Ovary (tissue), 9 donors: ENCODE results near the gene ADAMTS6. TPM values are rescaled to one million over a fixed set of nuclear protein-coding genes. Genes with fewer than 3 reads are reported as not detected.

Experiments
- DNase-seq, 5 donors: peaks; one replicate each; pipeline ENCODE4 v3.0.0-alpha.2; 2019 to 2020
- H3K27ac ChIP-seq, 2 donors: fragments of 200-600 bp; one replicate each; pipeline versions ENCODE4 v1.5.1 to v1.8.0; 2019 to 2022
- H3K27me3 ChIP-seq: fragments of 200-600 bp; one replicate; pipeline ENCODE4 v1.8.0; 2022
- H3K36me3 ChIP-seq: fragments of 200-600 bp; sonication (generic); one replicate; pipeline ENCODE4 v1.5.1; 2019
- H3K4me1 ChIP-seq: one replicate; pipeline ENCODE4 v1.8.1; 2013; ENCODE audit warnings: mild to moderate bottlenecking, moderate library complexity; ENCODE audit not compliant: insufficient read depth
- H3K4me3 ChIP-seq: fragments of 200-600 bp; sonication (generic); one replicate; pipeline ENCODE4 v1.5.1; 2017
- H3K9me3 ChIP-seq, 2 donors: fragments of 200-600 bp in 1 of 2; sonication (generic) in 1 of 2; one replicate each; pipeline versions ENCODE4 v1.5.1 to v1.8.1; 2013 to 2019; ENCODE audit warnings: mild to moderate bottlenecking in 1 of 2, moderate library complexity in 1 of 2
- EP300 ChIP-seq: sonication (generic); formaldehyde crosslinking; IDR thresholded peaks from one replicate; pipeline ENCODE4 v1.6.1; 2017; ENCODE audit warnings: antibody characterized with exemption
- POLR2A ChIP-seq: fragments of 450-650 bp; IDR thresholded peaks from one replicate; pipeline ENCODE4 v1.6.1; 2017; ENCODE audit warnings: antibody characterized with exemption, mild to moderate bottlenecking, moderate library complexity
- WGBS, 3 donors: extraction: QIAGEN DNeasy Blood & Tissue Kit in 1 of 3; methylation state at CpG; one replicate each; pipeline versions ENCODE4 v1.1.5 to v1.1.7; 2013 to 2017; 5-methylcytosine and 5-hydroxymethylcytosine counted together
- intact Hi-C, 4 donors: fragments of 100-400 bp; cut with DNase I; formaldehyde crosslinking; loops; one replicate each; pipeline versions ENCODE4 v1.11.0 to v1.15.1; 2022 to 2023
- polyA plus RNA-seq, 2 donors: library from polyadenylated mRNA; stranded (reverse); fragments of 200-250 nt in 1 of 2; fragments of 350-450 nt in 1 of 2; fragmentation: Illumina TruSeq in 1 of 2; extraction: RNeasy Lipid Tissue Mini Kit (QIAGEN cat#74804) in 1 of 2; gene quantifications; one replicate each; pipeline ENCODE4 v1.2.3, GENCODE V29; 2013 to 2014
- total RNA-seq, 7 donors: library from RNA; depleted of rRNA in 2 of 7; stranded (reverse); fragments of >200 nt in 2 of 7; fragmentation: NEBNext Ultra II Directional in 3 of 7; extraction: Animal tissue kit (Norgen Biotek cat#: 25700) in 3 of 7; gene quantifications; one replicate each; pipeline versions ENCODE4 v1.1.0 to v1.2.4, GENCODE V29; 2016 to 2023
- TF ChIP-seq, protein P1 (sequence below), 3 donors: fragments of 450-650 bp in 2 of 3; fragments of 200-600 bp in 1 of 3; IDR thresholded peaks; one replicate each; pipeline versions ENCODE4 v1.5.1 to v1.8.0; 2016 to 2022; ENCODE audit warnings: antibody characterized with exemption in 3 of 3, mild to moderate bottlenecking in 1 of 3
- donor health status: DM: no; HTN: no; CAD: no; lungs with moderate emphysema.
- donor health status: DM: no; HTN: no; CAD: no.
- donor health status: Bipolar disorder and iron deficiency.
- donor health status: DM: yes; HTN: yes; CAD: no.
- donor health status: DM: no; HTN: no; CAD: no.
- donor health status: DM: yes; HTN: yes; CAD: no.

Gene ADAMTS6
- total and polyA plus RNA-seq, 9 donors: 0.96 to 7.2 (median 2.2) TPM

DNA sequence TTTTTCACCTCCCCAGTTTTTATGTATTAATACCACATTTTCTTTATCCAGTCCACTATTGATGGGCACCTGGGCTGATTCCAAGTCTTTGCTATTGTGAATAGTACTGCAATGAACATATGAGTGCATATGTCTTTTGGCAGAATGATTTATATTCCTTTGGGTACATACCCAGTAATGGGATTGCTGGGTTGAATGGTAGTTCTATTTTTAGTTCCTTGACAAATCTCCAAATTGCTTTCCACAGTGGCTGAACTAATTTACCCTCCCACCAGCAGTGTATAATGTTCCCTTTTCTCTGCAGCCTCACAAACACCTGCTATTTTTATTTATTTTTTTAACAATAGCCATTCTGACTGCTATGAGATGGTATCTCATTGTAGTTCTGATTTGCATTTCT lies 340.2 kb downstream of the ADAMTS6 start:
- H3K27ac ChIP-seq: no peak overlapping the region
- H3K27me3 ChIP-seq: no peaks in the 10 kb centered on the region
- no peaks in the 10 kb centered on the region for H3K9me3 ChIP-seq
- DNase-seq: no peak
- TF ChIP-seq, protein P1, sequence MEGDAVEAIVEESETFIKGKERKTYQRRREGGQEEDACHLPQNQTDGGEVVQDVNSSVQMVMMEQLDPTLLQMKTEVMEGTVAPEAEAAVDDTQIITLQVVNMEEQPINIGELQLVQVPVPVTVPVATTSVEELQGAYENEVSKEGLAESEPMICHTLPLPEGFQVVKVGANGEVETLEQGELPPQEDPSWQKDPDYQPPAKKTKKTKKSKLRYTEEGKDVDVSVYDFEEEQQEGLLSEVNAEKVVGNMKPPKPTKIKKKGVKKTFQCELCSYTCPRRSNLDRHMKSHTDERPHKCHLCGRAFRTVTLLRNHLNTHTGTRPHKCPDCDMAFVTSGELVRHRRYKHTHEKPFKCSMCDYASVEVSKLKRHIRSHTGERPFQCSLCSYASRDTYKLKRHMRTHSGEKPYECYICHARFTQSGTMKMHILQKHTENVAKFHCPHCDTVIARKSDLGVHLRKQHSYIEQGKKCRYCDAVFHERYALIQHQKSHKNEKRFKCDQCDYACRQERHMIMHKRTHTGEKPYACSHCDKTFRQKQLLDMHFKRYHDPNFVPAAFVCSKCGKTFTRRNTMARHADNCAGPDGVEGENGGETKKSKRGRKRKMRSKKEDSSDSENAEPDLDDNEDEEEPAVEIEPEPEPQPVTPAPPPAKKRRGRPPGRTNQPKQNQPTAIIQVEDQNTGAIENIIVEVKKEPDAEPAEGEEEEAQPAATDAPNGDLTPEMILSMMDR (IDR thresholded peaks at IDR 0.05): no peak
- TF ChIP-seq POLR2A: no peak
- no peak for TF ChIP-seq EP300
- H3K4me1 ChIP-seq: no peaks in the 10 kb centered on the region
- no peak overlapping the region for H3K4me3 ChIP-seq
- H3K36me3 ChIP-seq: no peaks in the 10 kb centered on the region
- intact Hi-C loops: no loop called here

DNA sequence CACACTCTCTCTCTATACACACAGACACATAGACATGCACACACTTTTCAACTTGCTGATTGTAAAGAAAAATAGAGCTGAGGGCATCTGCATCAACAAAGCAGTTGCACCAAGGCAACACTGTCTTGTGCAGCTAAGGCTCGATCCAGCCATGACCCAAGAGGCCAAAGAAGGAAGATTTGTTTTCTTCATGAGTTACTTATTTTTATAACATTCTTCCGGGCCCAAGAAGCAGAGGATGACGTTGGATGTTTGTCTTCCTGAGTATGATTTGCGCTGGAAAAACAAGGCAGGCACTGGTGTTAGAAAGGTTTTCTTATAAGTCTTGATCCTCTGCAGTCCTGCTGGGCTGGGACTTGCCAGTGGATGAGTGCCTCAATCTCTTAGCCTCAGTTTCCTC lies 344.1 kb downstream of the ADAMTS6 start:
- Histone ChIP-seq H3K27ac (peak overlapping the region in 1 of 2 donors; percentile 49), H3K4me1 (no peaks in the 10 kb centered on the region), H3K9me3 (no peaks in the 10 kb centered on the region), H3K36me3 (no peaks in the 10 kb centered on the region), H3K27me3 (no peaks in the 10 kb centered on the region), H3K4me3 (no peak overlapping the region)
- DNase-seq: no peak
- WGBS, 3 donors: 8 to 21% (median 16%) methylated on average over 4 of the region's 4 CpGs
- intact Hi-C loops: no loop called here
- TF ChIP-seq, protein P1 (IDR thresholded peaks at IDR 0.05): no peak
- no peak for TF ChIP-seq POLR2A
- no peak for TF ChIP-seq EP300

- Histone ChIP-seq H3K4me3 (no peak overlapping the region), H3K36me3 (no peaks in the 10 kb centered on the region), H3K9me3 (no peaks in the 10 kb centered on the region), H3K4me1 (no peaks in the 10 kb centered on the region), H3K27me3 (no peaks in the 10 kb centered on the region), H3K27ac (no peak overlapping the region)
- intact Hi-C loops: no loop called here
- no peak for DNase-seq
- WGBS, 3 donors: 68 to 73% (median 70%) methylated on average over 2 of the region's 2 CpGs
- TF ChIP-seq POLR2A (no peak), EP300 (no peak)
- TF ChIP-seq, protein P1 (IDR thresholded peaks at IDR 0.05): no peak
These were observed 348.1 kb downstream of the ADAMTS6 start for GRCh38 chr5:65133477-65134110.

- Histone ChIP-seq H3K9me3 (no peaks in the 10 kb centered on the region), H3K36me3 (no peaks in the 10 kb centered on the region), H3K4me1 (peaks cover 2% of the 10 kb centered on the region), H3K4me3 (no peak overlapping the region), H3K27ac (no peak overlapping the region), H3K27me3 (no peaks in the 10 kb centered on the region)
- WGBS, 3 donors: 93 to 96% (median 93%) methylated on average over 4 of the region's 4 CpGs
- TF ChIP-seq EP300 (no peak), POLR2A (no peak)
- TF ChIP-seq, protein P1 (IDR thresholded peaks at IDR 0.05): no peak
- intact Hi-C loops: no loop called here
- DNase-seq: no peak
These were observed 349.3 kb downstream of the ADAMTS6 start for GRCh38 chr5:65132386-65132785.
